Measurements from ENCODE around the gene GRID1.

DNA sequence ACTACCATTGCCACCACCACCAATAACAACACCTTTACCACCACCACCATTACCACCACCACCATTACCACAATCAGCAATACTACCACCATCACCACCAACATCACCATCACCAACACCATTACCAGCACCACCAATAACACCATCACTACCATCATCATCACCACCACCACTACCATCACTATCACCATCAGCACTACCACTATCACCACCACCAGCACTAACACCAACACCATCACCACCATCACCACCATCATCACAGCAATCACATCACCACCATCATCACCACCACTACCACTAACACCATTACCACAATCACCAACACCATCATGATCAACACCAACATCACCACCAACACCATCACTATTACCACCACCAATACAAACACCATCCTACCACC is 249.5 kb downstream of the GRID1 start:
- TF ChIP-seq, protein P1, sequence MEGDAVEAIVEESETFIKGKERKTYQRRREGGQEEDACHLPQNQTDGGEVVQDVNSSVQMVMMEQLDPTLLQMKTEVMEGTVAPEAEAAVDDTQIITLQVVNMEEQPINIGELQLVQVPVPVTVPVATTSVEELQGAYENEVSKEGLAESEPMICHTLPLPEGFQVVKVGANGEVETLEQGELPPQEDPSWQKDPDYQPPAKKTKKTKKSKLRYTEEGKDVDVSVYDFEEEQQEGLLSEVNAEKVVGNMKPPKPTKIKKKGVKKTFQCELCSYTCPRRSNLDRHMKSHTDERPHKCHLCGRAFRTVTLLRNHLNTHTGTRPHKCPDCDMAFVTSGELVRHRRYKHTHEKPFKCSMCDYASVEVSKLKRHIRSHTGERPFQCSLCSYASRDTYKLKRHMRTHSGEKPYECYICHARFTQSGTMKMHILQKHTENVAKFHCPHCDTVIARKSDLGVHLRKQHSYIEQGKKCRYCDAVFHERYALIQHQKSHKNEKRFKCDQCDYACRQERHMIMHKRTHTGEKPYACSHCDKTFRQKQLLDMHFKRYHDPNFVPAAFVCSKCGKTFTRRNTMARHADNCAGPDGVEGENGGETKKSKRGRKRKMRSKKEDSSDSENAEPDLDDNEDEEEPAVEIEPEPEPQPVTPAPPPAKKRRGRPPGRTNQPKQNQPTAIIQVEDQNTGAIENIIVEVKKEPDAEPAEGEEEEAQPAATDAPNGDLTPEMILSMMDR (IDR thresholded peaks at IDR 0.05; ENCODE audit: insufficient read depth, low read depth, low read length), result no peak
- no peak for TF ChIP-seq EZH2 (IDR thresholded peaks at IDR 0.05; ENCODE audit: insufficient read depth, low read length)
